Activated CD8-positive, alpha-beta T cell treated with anti-CD3 and anti-CD28 coated beads for 36 hours (primary cell): ENCODE data around the gene KRT1. TPM values are rescaled to one million over a fixed set of nuclear protein-coding genes. Genes with fewer than 3 reads are reported as not detected.
A peak's percentile ranks its signal among the peaks of the same experiment; 100 is the strongest.

Experiments used
- ATAC-seq: fragments of 200-7000 bp; cut with Tn5 transposase; one replicate; pipeline ENCODE4 v1.10.0; 2021; ENCODE audit warnings: mild to moderate bottlenecking, moderate library complexity
- CTCF ChIA-PET: fragments of 350-600 bp; sonication (Branson Sonifier 250); formaldehyde crosslinking; loops from one replicate; lab custom pipeline; 2021; ENCODE audit warnings: antibody characterized with exemption; lab: Charles Lee
- POLR2A ChIA-PET: fragments of 350-600 bp; sonication (Branson Sonifier 250); formaldehyde crosslinking; loops from one replicate; lab custom pipeline; 2021; ENCODE audit warnings: antibody characterized with exemption; lab: Charles Lee
- DNase-seq: peaks from one replicate; pipeline ENCODE4 v3.0.0-alpha.2; 2020
- H3K27ac Mint-ChIP-seq: one replicate; pipeline ENCODE4 v1.8.0; 2021; ENCODE audit warnings: mild to moderate bottlenecking, mixed read lengths
- H3K27me3 Mint-ChIP-seq: one replicate; pipeline ENCODE4 v1.8.0; 2021; ENCODE audit warnings: mixed read lengths
- H3K36me3 Mint-ChIP-seq: one replicate; pipeline ENCODE4 v1.8.0; 2021; ENCODE audit warnings: low read depth, mixed read lengths
- H3K4me1 Mint-ChIP-seq: one replicate; pipeline ENCODE4 v1.8.0; 2021; ENCODE audit warnings: low read depth, mixed read lengths
- H3K4me3 Mint-ChIP-seq: one replicate; pipeline ENCODE4 v1.8.0; 2021; ENCODE audit warnings: mild to moderate bottlenecking, moderate library complexity, mixed read lengths
- H3K9me3 Mint-ChIP-seq: one replicate; pipeline ENCODE4 v1.8.0; 2021; ENCODE audit warnings: mixed read lengths
- intact Hi-C: fragments of 100-400 bp; cut with micrococcal nuclease; formaldehyde crosslinking; loops from one replicate; pipeline ENCODE4 v1.10.0; 2022
- total RNA-seq, 2 experiments: library from RNA; stranded (reverse); gene quantifications; one replicate each; pipeline ENCODE4 v1.2.3, GENCODE V29; 2021
- TF ChIP-seq, protein P1 (sequence below): fragments of 200-600 bp; IDR thresholded peaks from one replicate; pipeline ENCODE4 v1.8.0; 2022; ENCODE audit warnings: antibody characterized with exemption, mild to moderate bottlenecking

The KRT1 gene
- total RNA-seq, 2 experiments from 2014 or later, result not detected

DNA sequence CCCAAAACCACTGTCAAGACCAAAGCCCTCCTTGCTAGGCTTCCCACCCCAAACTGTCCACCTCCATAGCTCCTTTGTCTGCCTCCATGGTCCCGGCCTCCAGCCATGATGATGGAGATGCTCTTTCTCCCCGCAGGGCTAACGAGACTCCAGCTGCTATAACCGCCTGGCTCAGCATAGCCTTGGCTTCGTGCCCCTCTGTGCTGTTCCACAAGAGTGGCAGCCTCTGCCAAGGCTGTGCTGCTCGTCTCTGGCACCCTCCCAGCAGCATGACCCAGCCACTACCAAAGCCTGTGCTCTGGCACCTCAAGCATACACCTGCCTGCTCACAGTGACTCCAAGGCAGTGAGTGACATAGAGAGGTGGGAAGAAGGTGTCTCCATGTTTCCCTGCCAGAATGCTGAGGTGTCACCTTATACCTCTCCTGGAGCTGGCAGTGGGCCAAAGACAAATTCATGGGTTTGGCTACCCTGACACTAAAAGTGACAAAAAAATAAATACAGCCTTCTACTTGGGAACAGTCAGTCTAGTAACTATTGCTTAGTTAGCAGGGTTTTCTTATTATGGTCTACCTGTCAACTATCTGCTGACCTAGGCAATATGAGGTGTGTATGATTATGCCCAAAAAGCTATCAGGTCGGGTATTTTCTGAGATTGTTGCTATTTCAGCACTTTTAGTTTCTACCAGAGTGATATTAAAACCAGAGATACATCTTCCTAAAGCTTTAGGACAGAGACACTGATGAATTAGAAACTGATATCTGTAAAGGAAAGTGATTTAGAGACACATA is 45.7 kb downstream of the KRT1 start:
- Mint-ChIP-seq H3K27me3 (no peaks in the 10 kb centered on the region), H3K4me3 (no peak overlapping the region), H3K9me3 (no peaks in the 10 kb centered on the region), H3K27ac (no peak overlapping the region), H3K36me3 (no peaks in the 10 kb centered on the region), H3K4me1 (peaks cover 44% of the 10 kb centered on the region)
- CTCF ChIA-PET, result interaction anchor here (1.1 to 2.3 kb wide), 5 partner anchors 17 to 251 kb away, joined by 3 to 9 read pairs (median 3); no protein-coding TSS in a partner anchor
- POLR2A ChIA-PET, result no interaction called here
- intact Hi-C loops, result no loop called here
- no peak for ATAC-seq
- no peak for DNase-seq
- TF ChIP-seq, protein P1, sequence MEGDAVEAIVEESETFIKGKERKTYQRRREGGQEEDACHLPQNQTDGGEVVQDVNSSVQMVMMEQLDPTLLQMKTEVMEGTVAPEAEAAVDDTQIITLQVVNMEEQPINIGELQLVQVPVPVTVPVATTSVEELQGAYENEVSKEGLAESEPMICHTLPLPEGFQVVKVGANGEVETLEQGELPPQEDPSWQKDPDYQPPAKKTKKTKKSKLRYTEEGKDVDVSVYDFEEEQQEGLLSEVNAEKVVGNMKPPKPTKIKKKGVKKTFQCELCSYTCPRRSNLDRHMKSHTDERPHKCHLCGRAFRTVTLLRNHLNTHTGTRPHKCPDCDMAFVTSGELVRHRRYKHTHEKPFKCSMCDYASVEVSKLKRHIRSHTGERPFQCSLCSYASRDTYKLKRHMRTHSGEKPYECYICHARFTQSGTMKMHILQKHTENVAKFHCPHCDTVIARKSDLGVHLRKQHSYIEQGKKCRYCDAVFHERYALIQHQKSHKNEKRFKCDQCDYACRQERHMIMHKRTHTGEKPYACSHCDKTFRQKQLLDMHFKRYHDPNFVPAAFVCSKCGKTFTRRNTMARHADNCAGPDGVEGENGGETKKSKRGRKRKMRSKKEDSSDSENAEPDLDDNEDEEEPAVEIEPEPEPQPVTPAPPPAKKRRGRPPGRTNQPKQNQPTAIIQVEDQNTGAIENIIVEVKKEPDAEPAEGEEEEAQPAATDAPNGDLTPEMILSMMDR, result no peak

DNA sequence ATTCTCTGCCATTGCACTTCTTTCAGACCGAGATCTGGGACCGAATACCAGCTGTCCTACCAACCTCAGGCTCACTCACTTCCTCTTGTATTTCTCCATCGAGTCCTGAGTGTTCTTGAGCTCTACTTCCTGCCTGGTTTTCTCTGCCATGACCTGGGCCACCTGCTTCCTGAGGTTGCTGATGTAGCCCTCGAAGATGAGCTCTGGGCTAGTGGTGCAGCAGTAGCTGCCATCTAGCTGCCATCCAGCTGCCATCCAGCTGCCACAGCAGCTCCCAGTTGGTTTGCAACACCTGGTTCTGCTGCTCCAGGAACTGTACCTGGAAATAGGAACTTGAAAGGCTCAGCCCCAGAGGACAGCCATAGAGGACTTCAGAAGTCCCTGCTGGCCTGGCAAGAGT is 46.8 kb downstream of the KRT1 start:
- DNase-seq (peak; percentile 34), ATAC-seq (peak; percentile 61)
- Mint-ChIP-seq H3K27ac (peak overlapping the region; percentile 48), H3K4me3 (no peak overlapping the region), H3K9me3 (no peaks in the 10 kb centered on the region), H3K27me3 (no peaks in the 10 kb centered on the region), H3K36me3 (no peaks in the 10 kb centered on the region), H3K4me1 (peaks cover 46% of the 10 kb centered on the region)
- intact Hi-C loops, result no loop called here
- TF ChIP-seq, protein P1, result no peak
- ChIA-PET CTCF (interaction anchor here (1.1 to 1.3 kb wide), 4 partner anchors 16 to 252 kb away, joined by 3 to 4 read pairs (median 3); no protein-coding TSS in a partner anchor), POLR2A (no interaction called here)

DNA sequence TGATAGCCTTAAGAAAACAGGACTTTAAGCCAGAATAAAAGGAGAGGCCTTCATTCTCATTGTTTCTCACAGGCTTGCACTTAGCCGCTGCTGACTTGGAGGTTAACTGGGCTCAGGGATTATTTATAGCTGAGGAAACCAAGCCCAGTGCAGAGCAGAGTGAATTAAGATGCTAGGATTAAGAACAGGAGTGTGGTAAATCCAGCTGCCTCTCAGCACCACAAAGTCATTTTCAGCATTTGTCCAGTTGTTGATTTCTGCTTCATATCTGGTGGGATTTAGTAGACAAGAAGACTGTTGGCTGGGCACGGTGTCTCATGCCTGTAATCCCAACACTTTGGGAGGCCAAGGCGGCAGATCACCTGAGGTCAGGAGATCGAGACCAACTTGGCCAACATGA is 47.6 kb downstream of the KRT1 start:
- TF ChIP-seq, protein P1, result no peak
- ATAC-seq (no peak), DNase-seq (no peak)
- POLR2A ChIA-PET, result no interaction called here
- Mint-ChIP-seq H3K4me3 (no peak overlapping the region), H3K4me1 (peaks cover 47% of the 10 kb centered on the region), H3K27me3 (no peaks in the 10 kb centered on the region), H3K36me3 (no peaks in the 10 kb centered on the region), H3K9me3 (no peaks in the 10 kb centered on the region), H3K27ac (no peak overlapping the region)
- intact Hi-C loops, result no loop called here
- CTCF ChIA-PET, result interaction anchor here (0.9 to 1.2 kb wide), 2 partner anchors 12 to 245 kb away, joined by 3 read pairs; no protein-coding TSS in a partner anchor

DNA sequence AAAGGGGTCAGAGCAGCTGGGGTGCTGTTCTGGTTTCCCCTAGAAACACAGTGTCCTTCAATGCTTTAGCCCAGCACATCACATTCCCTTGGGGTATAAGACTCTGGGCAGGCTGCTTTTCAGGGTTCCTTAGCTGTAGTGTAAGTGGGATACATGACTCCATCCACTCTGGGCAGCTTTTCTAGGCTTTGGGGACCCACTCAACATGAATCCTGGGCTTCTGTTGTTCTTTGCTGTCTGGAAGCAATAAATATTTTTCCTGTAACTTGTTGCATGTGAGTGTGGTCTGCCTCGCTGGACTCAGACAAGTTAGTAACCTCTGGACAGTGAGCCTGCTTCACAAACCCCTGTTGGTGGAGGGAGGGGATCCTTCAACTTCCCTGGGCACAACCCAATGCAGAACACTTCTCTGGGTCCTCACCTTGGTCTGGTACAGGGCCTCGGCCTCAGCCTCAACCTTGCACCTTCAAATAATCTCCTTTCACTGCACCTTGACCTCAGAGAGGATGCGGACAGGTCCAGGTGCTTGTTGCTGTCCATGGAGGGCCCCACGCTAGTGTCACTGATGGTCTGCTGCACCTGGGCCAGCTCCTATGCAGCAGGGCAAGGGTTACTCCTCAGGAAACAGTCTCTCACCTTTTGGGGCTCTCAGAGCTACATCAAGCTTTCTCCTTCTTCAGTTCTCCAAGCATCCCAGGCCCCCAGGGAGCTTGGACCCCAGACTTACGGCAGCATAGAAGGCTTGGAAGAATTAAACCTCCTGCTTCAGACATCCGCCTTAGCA is 48.3 kb downstream of the KRT1 start:
- TF ChIP-seq, protein P1, result no peak
- no peak for DNase-seq
- Mint-ChIP-seq H3K4me3 (no peak overlapping the region), H3K27ac (no peak overlapping the region), H3K4me1 (peaks cover 52% of the 10 kb centered on the region), H3K9me3 (no peaks in the 10 kb centered on the region), H3K36me3 (no peaks in the 10 kb centered on the region), H3K27me3 (no peaks in the 10 kb centered on the region)
- CTCF ChIA-PET, result interaction anchor here (0.9 kb wide), 1 partner anchor 11 kb away, joined by 3 read pairs; no protein-coding TSS in a partner anchor
- ATAC-seq, result no peak
- intact Hi-C loops, result no loop called here
- POLR2A ChIA-PET, result no interaction called here
